HepG2 (cell line): ENCODE measurements around the gene FGFR2. TPM values are rescaled to one million over a fixed set of nuclear protein-coding genes. Genes with fewer than 3 reads are reported as not detected.

Experiments used
- HDAC2 ChIP-seq: sonication (generic); formaldehyde crosslinking; IDR thresholded peaks from 2 replicates; pipeline ENCODE4 v1.4.0; 2020; ENCODE audit warnings: missing genetic modification reagents
- HNF1B ChIP-seq: sonication (generic); formaldehyde crosslinking; IDR thresholded peaks from 2 replicates; pipeline ENCODE4 v1.5.1; 2020; ENCODE audit warnings: mild to moderate bottlenecking, moderate library complexity, missing genetic modification reagents
- ISL2 ChIP-seq: sonication (generic); formaldehyde crosslinking; IDR thresholded peaks from 2 replicates; pipeline ENCODE4 v1.5.0; 2020; ENCODE audit warnings: missing genetic modification reagents
- ISX ChIP-seq: sonication (generic); formaldehyde crosslinking; conservative IDR thresholded peaks from 2 replicates; pipeline ENCODE4 v1.5.0; 2020; ENCODE audit warnings: missing genetic modification reagents
- MXD1 ChIP-seq: sonication (generic); formaldehyde crosslinking; IDR thresholded peaks from 2 replicates; pipeline ENCODE4 v1.4.0; 2020; ENCODE audit warnings: mild to moderate bottlenecking, missing genetic modification reagents
- RORA ChIP-seq: sonication (generic); formaldehyde crosslinking; IDR thresholded peaks from 2 replicates; pipeline ENCODE4 v1.5.0; 2020; ENCODE audit warnings: mild to moderate bottlenecking, missing genetic modification reagents, moderate library complexity
- SAFB2 ChIP-seq: sonication (generic); formaldehyde crosslinking; IDR thresholded peaks from 2 replicates; pipeline ENCODE4 v1.5.1; 2020; ENCODE audit warnings: missing genetic modification reagents, low read depth, mild to moderate bottlenecking, borderline replicate concordance
- SIN3A ChIP-seq: IDR thresholded peaks from 2 replicates; pipeline ENCODE4 v1.6.1; 2011; ENCODE audit warnings: low read depth, mild to moderate bottlenecking, control low read depth, low read length, borderline replicate concordance
- TGIF2 ChIP-seq: IDR thresholded peaks from 2 replicates; pipeline ENCODE4 v1.6.1; 2016; ENCODE audit warnings: control low read depth, missing compliant biosample characterization
- ZKSCAN8 ChIP-seq: IDR thresholded peaks from 2 replicates; pipeline ENCODE4 v1.6.1; 2016; ENCODE audit warnings: borderline replicate concordance, missing genetic modification reagents, missing compliant biosample characterization
- ZMYM4 ChIP-seq: sonication (generic); formaldehyde crosslinking; IDR thresholded peaks from 2 replicates; pipeline ENCODE4 v1.8.1; 2023; ENCODE audit warnings: mild to moderate bottlenecking, missing genetic modification reagents
- ZNF142 ChIP-seq: sonication (generic); formaldehyde crosslinking; IDR thresholded peaks from 2 replicates; pipeline ENCODE4 v1.4.0; 2020; ENCODE audit warnings: missing genetic modification reagents
- ZNF317 ChIP-seq: sonication (generic); formaldehyde crosslinking; IDR thresholded peaks from 2 replicates; pipeline ENCODE4 v1.5.0; 2020; ENCODE audit warnings: mild to moderate bottlenecking, missing genetic modification reagents
- ZNF326 ChIP-seq: sonication (generic); formaldehyde crosslinking; IDR thresholded peaks from 2 replicates; pipeline ENCODE4 v1.4.0; 2020; ENCODE audit warnings: missing genetic modification reagents, borderline replicate concordance
- ZNF350 ChIP-seq: sonication (generic); formaldehyde crosslinking; IDR thresholded peaks from 2 replicates; pipeline ENCODE4 v1.4.0; 2020; ENCODE audit warnings: mild to moderate bottlenecking, low read depth, missing genetic modification reagents, borderline replicate concordance
- ZNF382 ChIP-seq: sonication (generic); formaldehyde crosslinking; IDR thresholded peaks from 2 replicates; pipeline ENCODE4 v1.5.0; 2020; ENCODE audit warnings: missing genetic modification reagents, mild to moderate bottlenecking, borderline replicate concordance
- ZNF597 ChIP-seq: sonication (generic); formaldehyde crosslinking; IDR thresholded peaks from 2 replicates; pipeline ENCODE4 v1.5.0; 2020; ENCODE audit warnings: missing genetic modification reagents
- ZNF619 ChIP-seq: sonication (generic); formaldehyde crosslinking; IDR thresholded peaks from 2 replicates; pipeline ENCODE4 v1.4.0; 2020; ENCODE audit warnings: mild to moderate bottlenecking, missing genetic modification reagents
- ZNF713 ChIP-seq: sonication (generic); formaldehyde crosslinking; IDR thresholded peaks from 2 replicates; pipeline ENCODE4 v1.4.0; 2020; ENCODE audit warnings: mild to moderate bottlenecking, missing genetic modification reagents
- ZNF784 ChIP-seq: sonication (generic); formaldehyde crosslinking; IDR thresholded peaks from 2 replicates; pipeline ENCODE4 v1.5.1; 2020; ENCODE audit warnings: missing genetic modification reagents, mild to moderate bottlenecking, borderline replicate concordance
- ZSCAN9 ChIP-seq: IDR thresholded peaks from 2 replicates; pipeline ENCODE4 v1.6.1; 2016; ENCODE audit warnings: borderline replicate concordance
- polyA plus RNA-seq, 8 experiments: library from polyadenylated mRNA; depleted of rRNA in 3 of 8; stranded (reverse) in 7 of 8; unstranded in 1 of 8; fragments of >200 nt; fragmentation: Illumina TruSeq in 4 of 8; extraction: Trizol in 4 of 8; gene quantifications; 2 replicates each; pipeline versions ENCODE4 v1.2.1 to v1.2.3, GENCODE V29; 2011 to 2016; ENCODE audit warnings: low read depth in 4 of 8, missing spikeins in 1 of 8, mixed read lengths in 1 of 8; ENCODE audit not compliant: insufficient read depth in 1 of 8
- total RNA-seq, 5 experiments: library from RNA; depleted of rRNA; stranded (reverse); fragments of >200 nt; fragmentation: Illumina TruSeq; extraction: Trizol; gene quantifications; 2 replicates each; pipeline ENCODE4 v1.2.3, GENCODE V29; 2016; ENCODE audit warnings: low read depth in 1 of 5

The FGFR2 gene
- total and polyA plus RNA-seq, 2 of the 13 experiments (the other 11 are each of a cell fraction or from before 2014, with no cell fraction given): 1.6 to 2.6 TPM

- TF ChIP-seq ZMYM4 (no peak), ZNF142 (CRISPR knock-in tag) (no peak), ISL2 (CRISPR knock-in tag) (0 out of 2 replicates have a peak, but pooled peaks have one; percentile 20), ZNF382 (no peak), ZNF619 (CRISPR knock-in tag) (no peak), ZNF597 (CRISPR knock-in tag) (no peak), ISX (CRISPR knock-in tag) (no peak), ZSCAN9 (CRISPR knock-in tag) (no peak), ZNF713 (CRISPR knock-in tag) (no peak), ZNF317 (CRISPR knock-in tag) (no peak), SAFB2 (CRISPR knock-in tag) (no peak), HDAC2 (peak; percentile 34; the same call in 1 of the 2 replicates), RORA (CRISPR knock-in tag) (no peak), TGIF2 (no peak), ZNF350 (CRISPR knock-in tag) (no peak), SIN3A (no peak), MXD1 (CRISPR knock-in tag) (no peak), ZKSCAN8 (CRISPR knock-in tag) (no peak), HNF1B (CRISPR knock-in tag) (no peak), ZNF326 (no peak), ZNF784 (CRISPR knock-in tag) (no peak)
These were observed 65.9 kb downstream of the FGFR2 start (continued) for GRCh38 chr10:121532292-121532864.
